NCI-H510A treated with DMSO at 0.1 percent for 48 hours (cell line): ENCODE results near the gene NPAS1.
"Not testable (repeated sequence)": the region's sequence is repeated elsewhere in the genome, so short reads cannot be mapped to it uniquely, and the experiment has no call there.

Experiments
- DNase-seq: peaks from one replicate; lab custom pipeline; 2025; lab: John Stamatoyannopoulos, UW

The NPAS1 gene

GRCh38 chr19:46992699-46993535 lies 26.7 kb upstream of the NPAS1 start:
- DNase-seq: no peak

- DNase-seq: no peak
These were observed 26.0 kb upstream of the NPAS1 start for GRCh38 chr19:46993622-46994021.

- DNase-seq: no peak
These were observed 25.4 kb upstream of the NPAS1 start for GRCh38 chr19:46994141-46994686.

GRCh38 chr19:46995492-46995891 lies 24.1 kb upstream of the NPAS1 start:
- DNase-seq: peak; percentile 24

GRCh38 chr19:46998445-46999125 lies 21.1 kb upstream of the NPAS1 start:
- no peak for DNase-seq

GRCh38 chr19:46999377-46999776 lies 20.3 kb upstream of the NPAS1 start:
- no peak for DNase-seq

GRCh38 chr19:46999878-47000277 lies 19.8 kb upstream of the NPAS1 start:
- no peak for DNase-seq

- DNase-seq: no peak
These were observed 19.3 kb upstream of the NPAS1 start for GRCh38 chr19:47000373-47000772.

GRCh38 chr19:47001584-47001983 lies 18.1 kb upstream of the NPAS1 start:
- DNase-seq: no peak

GRCh38 chr19:47002106-47002766 lies 17.4 kb upstream of the NPAS1 start:
- peak; percentile 14 for DNase-seq

GRCh38 chr19:47002853-47003610 lies 16.6 kb upstream of the NPAS1 start:
- DNase-seq: no peak

- DNase-seq: no peak
These were observed 15.8 kb upstream of the NPAS1 start for GRCh38 chr19:47003611-47004465.

- no peak for DNase-seq
These were observed 14.4 kb upstream of the NPAS1 start for GRCh38 chr19:47005164-47005641.

GRCh38 chr19:47005873-47006272 lies 13.8 kb upstream of the NPAS1 start:
- no peak for DNase-seq

- DNase-seq: no peak
These were observed 13.1 kb upstream of the NPAS1 start for GRCh38 chr19:47006496-47006895.

- DNase-seq: not testable (repeated sequence)
These were observed 9.1 kb upstream of the NPAS1 start for GRCh38 chr19:47010549-47010948.

- DNase-seq: no peak
These were observed 7.0 kb upstream of the NPAS1 start for GRCh38 chr19:47012617-47013016.

GRCh38 chr19:47013041-47013517 lies 6.6 kb upstream of the NPAS1 start:
- peak; percentile 82 for DNase-seq

- no peak for DNase-seq
These were observed 714 bp upstream of the NPAS1 start for GRCh38 chr19:47018923-47019322.

GRCh38 chr19:47020132-47020805 lies 632 bp downstream of the NPAS1 start:
- no peak for DNase-seq
